ENCODE data around the gene LRIG1. TPM values are rescaled to one million over a fixed set of nuclear protein-coding genes. Genes with fewer than 3 reads are reported as not detected.

Gene LRIG1
- total and polyA plus RNA-seq, 3 experiments from 2014 or later, result 37.9 to 47.9 (median 38.2) TPM

DNA sequence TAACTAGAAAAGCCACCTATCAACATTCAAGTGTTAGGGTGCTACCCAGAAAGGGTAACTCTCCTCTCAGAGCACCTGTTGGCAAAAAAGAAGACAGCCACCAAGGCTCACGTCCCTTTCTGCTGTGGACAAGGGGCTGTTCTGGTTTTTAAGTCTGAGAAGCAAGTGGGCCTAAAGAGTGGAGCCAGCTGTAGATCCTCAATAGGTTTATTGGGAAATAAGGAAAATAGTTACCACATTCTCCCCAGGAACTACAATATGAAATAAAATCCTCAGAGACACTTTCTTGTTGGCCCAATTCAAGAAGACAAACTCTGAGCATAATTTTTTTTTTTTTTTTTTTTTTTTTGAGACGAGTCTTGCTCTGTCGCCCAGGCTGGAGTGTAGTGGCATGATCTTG lies 35.8 kb downstream of the LRIG1 start:
- H3K4me1 ChIP-seq (ENCODE audit: insufficient read depth, low read length), result peaks cover 2% of the 10 kb centered on the region
- H3K4me1 Mint-ChIP-seq, result peaks cover 39 to 71% (median 66%) of the 10 kb centered on the region in 3 donors
- no peaks in the 10 kb centered on the region for H3K36me3 ChIP-seq (ENCODE audit: insufficient read depth, low read length)
- no peak overlapping the region for H3K4me3 ChIP-seq (ENCODE audit: low read length)
- H3K27me3 ChIP-seq (ENCODE audit: insufficient read depth, low read length, poor library complexity, severe bottlenecking), result no peaks in the 10 kb centered on the region
- DNase-seq, result no peak
- H3K36me3 Mint-ChIP-seq, result peaks cover 0 to 25% (median 4%) of the 10 kb centered on the region in 3 donors
- CTCF ChIA-PET, result no interaction called here
- POLR2A ChIA-PET, result no interaction called here
- no peaks in the 10 kb centered on the region for H3K9me3 ChIP-seq (ENCODE audit: low read length)
- H3K4me3 Mint-ChIP-seq, result no peak overlapping the region
- H3K27ac ChIP-seq (ENCODE audit: low read depth, low read length), result no peak overlapping the region
- H3K27ac Mint-ChIP-seq, result peak overlapping the region in 1 of 8 donors; percentile 26
- H3K27me3 Mint-ChIP-seq, result no peaks in the 10 kb centered on the region
- H3K9me3 Mint-ChIP-seq, result no peaks in the 10 kb centered on the region

DNA sequence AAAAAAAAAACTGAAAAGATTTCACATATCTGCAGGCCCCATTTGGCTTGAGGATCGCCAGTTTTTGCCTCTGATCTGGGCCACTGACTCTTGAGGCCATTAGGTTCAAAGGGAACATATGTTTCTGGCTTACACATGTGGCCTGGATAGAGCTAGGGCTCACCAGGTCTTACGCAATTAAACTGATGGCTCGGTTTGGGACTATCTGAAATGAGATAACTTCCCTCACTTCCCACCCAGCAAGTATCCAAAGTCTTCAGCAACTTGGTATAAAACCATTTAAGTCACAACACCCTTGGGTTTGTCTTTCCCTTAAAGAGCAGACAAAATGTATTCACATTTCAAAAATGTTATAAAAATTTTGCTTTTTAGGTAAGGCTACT lies 36.3 kb downstream of the LRIG1 start:
- Histone ChIP-seq H3K4me1 (ENCODE audit: insufficient read depth, low read length) (no peaks in the 10 kb centered on the region), H3K27ac (ENCODE audit: low read depth, low read length) (no peak overlapping the region), H3K27me3 (ENCODE audit: insufficient read depth, low read length, poor library complexity, severe bottlenecking) (no peaks in the 10 kb centered on the region), H3K4me3 (ENCODE audit: low read length) (no peak overlapping the region), H3K36me3 (ENCODE audit: insufficient read depth, low read length) (no peaks in the 10 kb centered on the region), H3K9me3 (ENCODE audit: low read length) (no peaks in the 10 kb centered on the region)
- no peaks in the 10 kb centered on the region for H3K9me3 Mint-ChIP-seq
- peaks cover 39 to 66% (median 63%) of the 10 kb centered on the region in 3 donors for H3K4me1 Mint-ChIP-seq
- peaks cover 0 to 30% (median 3%) of the 10 kb centered on the region in 3 donors for H3K36me3 Mint-ChIP-seq
- POLR2A ChIA-PET, result no interaction called here
- no peak for DNase-seq
- no peak overlapping the region for H3K27ac Mint-ChIP-seq
- no peaks in the 10 kb centered on the region for H3K27me3 Mint-ChIP-seq
- H3K4me3 Mint-ChIP-seq, result no peak overlapping the region
- CTCF ChIA-PET, result no interaction called here

DNA sequence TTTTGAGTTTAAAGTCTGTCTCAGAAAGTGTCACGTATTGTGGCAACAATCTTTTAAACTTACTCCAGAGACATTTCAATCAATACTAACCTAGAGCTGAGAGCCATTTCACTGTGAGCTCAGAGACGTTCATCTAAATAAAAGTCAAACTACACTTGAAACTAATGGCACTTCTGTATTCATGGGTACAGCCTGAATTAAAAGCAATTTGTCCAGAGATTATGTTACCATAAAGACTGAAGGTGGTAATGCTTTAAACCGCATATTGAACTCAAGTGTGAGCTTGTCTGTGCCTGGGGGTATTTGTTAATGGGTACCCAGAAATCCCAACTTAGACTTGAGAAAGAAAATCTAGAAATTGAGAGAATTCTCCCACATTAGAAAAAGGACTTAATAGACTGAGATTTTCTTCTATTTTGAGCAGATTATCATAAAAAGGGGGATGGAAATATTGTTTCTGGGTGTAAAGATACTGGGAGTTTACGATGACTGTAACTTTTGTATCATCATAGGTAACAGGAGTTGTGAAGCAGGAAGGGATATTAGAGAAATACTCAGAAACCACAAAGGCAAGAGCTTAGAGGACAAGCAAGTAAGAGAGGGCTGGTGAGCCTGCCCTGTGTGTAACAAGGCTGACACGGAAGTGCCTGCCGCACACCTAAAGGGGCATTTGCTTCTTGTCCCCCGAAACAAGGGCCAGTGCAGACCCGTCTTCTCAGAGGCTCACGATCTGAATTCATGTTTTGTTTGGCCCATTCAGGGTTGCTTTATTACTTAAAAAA lies 36.9 kb downstream of the LRIG1 start:
- H3K36me3 ChIP-seq (ENCODE audit: insufficient read depth, low read length), result no peaks in the 10 kb centered on the region
- H3K27ac Mint-ChIP-seq, result peak overlapping the region in 2 of 8 donors; percentile 38 to 64
- ChIA-PET POLR2A (no interaction called here), CTCF (no interaction called here)
- peaks cover 0 to 36% (median 3%) of the 10 kb centered on the region in 3 donors for H3K36me3 Mint-ChIP-seq
- DNase-seq, result no peak
- no peak overlapping the region for H3K4me3 ChIP-seq (ENCODE audit: low read length)
- H3K9me3 ChIP-seq (ENCODE audit: low read length), result no peaks in the 10 kb centered on the region
- no peaks in the 10 kb centered on the region for H3K27me3 ChIP-seq (ENCODE audit: insufficient read depth, low read length, poor library complexity, severe bottlenecking)
- no peak overlapping the region for H3K27ac ChIP-seq (ENCODE audit: low read depth, low read length)
- no peaks in the 10 kb centered on the region for H3K9me3 Mint-ChIP-seq
- peaks cover 33 to 61% (median 57%) of the 10 kb centered on the region in 3 donors for H3K4me1 Mint-ChIP-seq
- H3K4me1 ChIP-seq (ENCODE audit: insufficient read depth, low read length), result no peaks in the 10 kb centered on the region
- peak overlapping the region in 1 of 7 donors; percentile 27 for H3K4me3 Mint-ChIP-seq
- no peaks in the 10 kb centered on the region for H3K27me3 Mint-ChIP-seq

DNA sequence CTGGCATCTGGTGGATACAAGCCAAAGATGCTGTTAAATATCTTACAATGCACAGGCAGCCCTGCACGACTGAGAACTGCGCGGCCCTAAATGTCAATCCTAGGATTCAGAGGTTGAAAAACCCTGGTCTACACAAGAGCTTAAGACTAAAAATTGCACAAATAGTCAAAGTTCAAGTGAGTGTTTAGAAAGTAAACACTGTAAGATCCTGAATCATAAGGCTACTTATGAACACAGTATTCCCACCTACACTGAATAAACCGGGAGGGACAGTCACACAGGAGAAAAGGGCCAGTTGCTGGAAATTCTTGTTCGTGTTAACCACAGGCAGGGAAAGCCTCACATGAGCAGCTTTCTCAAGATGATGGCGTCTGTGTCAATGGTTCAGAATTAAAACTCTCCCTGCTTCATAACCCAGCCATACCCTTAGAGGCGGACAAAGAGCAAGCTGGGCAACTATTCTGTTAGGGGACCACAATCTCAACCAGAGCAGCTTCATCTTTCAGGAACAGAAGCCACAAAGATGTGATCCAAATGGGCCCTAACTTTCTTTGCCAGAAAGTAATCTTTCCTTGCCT lies 37.7 kb downstream of the LRIG1 start:
- ChIA-PET CTCF (no interaction called here), POLR2A (no interaction called here)
- Histone ChIP-seq H3K9me3 (ENCODE audit: low read length) (no peaks in the 10 kb centered on the region), H3K27me3 (ENCODE audit: insufficient read depth, low read length, poor library complexity, severe bottlenecking) (no peaks in the 10 kb centered on the region), H3K4me1 (ENCODE audit: insufficient read depth, low read length) (no peaks in the 10 kb centered on the region), H3K27ac (ENCODE audit: low read depth, low read length) (no peak overlapping the region), H3K36me3 (ENCODE audit: insufficient read depth, low read length) (no peaks in the 10 kb centered on the region), H3K4me3 (ENCODE audit: low read length) (no peak overlapping the region)
- H3K27ac Mint-ChIP-seq, result peak overlapping the region in 1 of 8 donors; percentile 51
- no peak for DNase-seq
- H3K4me1 Mint-ChIP-seq, result peaks cover 29 to 53% (median 50%) of the 10 kb centered on the region in 3 donors
- H3K36me3 Mint-ChIP-seq, result peaks cover 0 to 39% (median 3%) of the 10 kb centered on the region in 3 donors
- no peak overlapping the region for H3K4me3 Mint-ChIP-seq
- H3K27me3 Mint-ChIP-seq, result no peaks in the 10 kb centered on the region
- no peaks in the 10 kb centered on the region for H3K9me3 Mint-ChIP-seq

DNA sequence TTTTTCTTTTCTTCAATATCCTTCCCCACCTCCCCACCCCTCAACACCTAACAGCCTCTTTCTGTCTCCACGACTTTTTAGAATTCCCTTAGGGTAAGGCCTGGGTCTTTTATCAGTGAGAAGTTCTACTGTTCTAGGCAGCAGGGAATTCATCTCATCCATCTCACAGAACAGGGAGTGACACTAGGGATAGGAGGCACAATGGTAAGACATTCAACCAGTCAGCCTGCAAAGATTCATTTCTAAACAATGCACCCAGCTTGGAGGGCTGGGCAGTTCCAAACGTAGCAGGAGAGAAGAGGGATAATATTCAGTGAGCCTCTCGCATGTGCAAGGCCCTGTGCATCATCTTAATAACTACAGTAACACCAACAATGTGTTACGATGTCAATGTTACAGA lies 43.6 kb downstream of the LRIG1 start:
- Mint-ChIP-seq H3K27me3 (no peaks in the 10 kb centered on the region), H3K4me1 (peaks cover 30 to 41% (median 38%) of the 10 kb centered on the region in 3 donors), H3K4me3 (no peak overlapping the region), H3K36me3 (peaks cover 4 to 74% (median 12%) of the 10 kb centered on the region in 3 donors), H3K27ac (peak overlapping the region in 4 of 8 donors; percentile 37 to 56 (median 47)), H3K9me3 (no peaks in the 10 kb centered on the region)
- Histone ChIP-seq H3K9me3 (ENCODE audit: low read length) (no peaks in the 10 kb centered on the region), H3K4me3 (ENCODE audit: low read length) (no peak overlapping the region), H3K36me3 (ENCODE audit: insufficient read depth, low read length) (no peaks in the 10 kb centered on the region), H3K27ac (ENCODE audit: low read depth, low read length) (no peak overlapping the region), H3K27me3 (ENCODE audit: insufficient read depth, low read length, poor library complexity, severe bottlenecking) (no peaks in the 10 kb centered on the region), H3K4me1 (ENCODE audit: insufficient read depth, low read length) (no peaks in the 10 kb centered on the region)
- CTCF ChIA-PET, result no interaction called here
- no peak for DNase-seq
- POLR2A ChIA-PET, result no interaction called here

DNA sequence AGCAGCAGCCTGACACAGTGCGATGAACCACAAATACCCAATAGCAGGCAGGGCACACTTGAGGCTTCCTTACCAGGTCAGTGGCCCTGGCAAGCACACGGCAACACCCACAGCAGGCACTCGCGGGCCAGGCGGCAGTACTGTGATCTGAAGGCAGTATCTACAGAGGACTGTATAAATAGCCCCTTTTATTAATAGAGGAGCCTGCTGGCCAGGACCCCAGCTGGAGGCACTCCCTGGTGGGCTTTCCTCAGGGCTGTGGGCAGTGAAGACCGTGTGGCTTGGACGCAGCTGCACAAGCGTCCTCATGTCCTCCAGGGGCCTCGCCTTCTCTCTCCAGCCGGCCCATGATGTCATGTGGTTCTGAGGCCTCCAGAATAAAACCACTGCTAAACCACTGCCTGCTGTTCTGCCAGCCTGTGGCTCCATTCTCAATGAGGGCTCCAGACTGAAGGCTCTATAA lies 44.1 kb downstream of the LRIG1 start:
- H3K4me1 ChIP-seq (ENCODE audit: insufficient read depth, low read length), result no peaks in the 10 kb centered on the region
- CTCF ChIA-PET, result no interaction called here
- H3K27me3 ChIP-seq (ENCODE audit: insufficient read depth, low read length, poor library complexity, severe bottlenecking), result no peaks in the 10 kb centered on the region
- peak overlapping the region in 4 of 8 donors; percentile 46 to 59 (median 54) for H3K27ac Mint-ChIP-seq
- H3K36me3 ChIP-seq (ENCODE audit: insufficient read depth, low read length), result no peaks in the 10 kb centered on the region
- peak in 2 of 5 donors; percentile 3 to 28 for DNase-seq
- peaks cover 4 to 75% (median 8%) of the 10 kb centered on the region in 3 donors for H3K36me3 Mint-ChIP-seq
- POLR2A ChIA-PET, result no interaction called here
- H3K27me3 Mint-ChIP-seq, result no peaks in the 10 kb centered on the region
- H3K9me3 ChIP-seq (ENCODE audit: low read length), result no peaks in the 10 kb centered on the region
- H3K4me3 ChIP-seq (ENCODE audit: low read length), result no peak overlapping the region
- no peak overlapping the region for H3K27ac ChIP-seq (ENCODE audit: low read depth, low read length)
- H3K4me1 Mint-ChIP-seq, result peaks cover 25 to 41% (median 33%) of the 10 kb centered on the region in 3 donors
- H3K9me3 Mint-ChIP-seq, result no peaks in the 10 kb centered on the region
- peak overlapping the region in 4 of 7 donors; percentile 3 to 56 (median 46) for H3K4me3 Mint-ChIP-seq

DNA sequence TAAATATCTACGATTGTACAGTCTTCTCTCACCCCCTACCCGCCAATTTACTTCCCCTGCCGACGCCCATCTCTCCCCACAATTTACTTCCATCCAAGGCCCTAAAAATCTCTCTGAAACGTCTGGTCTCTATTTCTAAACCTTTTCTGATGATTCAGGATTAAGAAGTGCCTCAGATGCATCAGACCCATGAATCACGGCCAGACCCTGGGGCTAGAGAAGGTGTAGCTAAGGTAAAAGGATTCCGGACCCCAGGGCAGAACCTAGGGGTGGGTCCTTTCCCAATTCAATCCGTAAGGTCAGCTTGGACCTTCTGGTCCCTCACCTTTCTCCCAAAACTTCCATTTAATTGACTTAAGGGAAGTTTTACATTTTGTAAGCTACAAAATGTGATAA lies 46.4 kb downstream of the LRIG1 start:
- ChIA-PET POLR2A (no interaction called here), CTCF (interaction anchor here (1.6 to 2.0 kb wide), 3 partner anchors 14 to 368 kb away, joined by 3 to 6 read pairs (median 5); no protein-coding TSS in a partner anchor)
- no peaks in the 10 kb centered on the region for H3K27me3 Mint-ChIP-seq
- H3K4me3 Mint-ChIP-seq, result no peak overlapping the region
- no peaks in the 10 kb centered on the region for H3K36me3 ChIP-seq (ENCODE audit: insufficient read depth, low read length)
- H3K36me3 Mint-ChIP-seq, result peaks cover 7 to 77% (median 14%) of the 10 kb centered on the region in 3 donors
- H3K27ac ChIP-seq (ENCODE audit: low read depth, low read length), result no peak overlapping the region
- no peak for DNase-seq
- H3K4me1 Mint-ChIP-seq, result peaks cover 28 to 45% (median 31%) of the 10 kb centered on the region in 3 donors
- H3K9me3 ChIP-seq (ENCODE audit: low read length), result no peaks in the 10 kb centered on the region
- no peaks in the 10 kb centered on the region for H3K9me3 Mint-ChIP-seq
- no peak overlapping the region for H3K4me3 ChIP-seq (ENCODE audit: low read length)
- no peaks in the 10 kb centered on the region for H3K4me1 ChIP-seq (ENCODE audit: insufficient read depth, low read length)
- peak overlapping the region in 2 of 8 donors; percentile 59 to 70 for H3K27ac Mint-ChIP-seq
- no peaks in the 10 kb centered on the region for H3K27me3 ChIP-seq (ENCODE audit: insufficient read depth, low read length, poor library complexity, severe bottlenecking)

All from CD8-positive, alpha-beta memory T cell (primary cell).